Measurements from ENCODE around the gene FKBP14.

- no peak for TF ChIP-seq CTCF (IDR thresholded peaks at IDR 0.05)
- no peak for TF ChIP-seq EP300 (IDR thresholded peaks at IDR 0.05)
- no peak for TF ChIP-seq POLR2A (IDR thresholded peaks at IDR 0.05)
Measured at GRCh38 chr7:30053068-30053467, 26.6 kb upstream of the FKBP14 start.

All from tibial nerve (tissue), 4 donors.